Osteoblast (primary cell): ENCODE results near the gene NUP98. TPM values are rescaled to one million over a fixed set of nuclear protein-coding genes. Genes with fewer than 3 reads are reported as not detected.

Experiments
- DNase-seq: peaks from one replicate; pipeline ENCODE4 v3.0.0; 2011; ENCODE audit warnings: low spot score, mixed read lengths; ENCODE audit not compliant: insufficient read length; ENCODE audit errors: missing footprints
- H2AFZ ChIP-seq: 2 replicates; pipeline ENCODE4 v1.6.0; 2011; ENCODE audit warnings: mild to moderate bottlenecking, low read length
- H3K27ac ChIP-seq: 2 replicates; pipeline ENCODE4 v1.5.1; 2011; ENCODE audit warnings: mild to moderate bottlenecking, low read depth, low read length, moderate library complexity
- H3K27me3 ChIP-seq: 2 replicates; pipeline ENCODE4 v1.6.0; 2012; ENCODE audit warnings: mild to moderate bottlenecking, control low read depth, inconsistent platforms, low read length, moderate library complexity; ENCODE audit not compliant: insufficient read depth
- H3K36me3 ChIP-seq: 2 replicates; pipeline ENCODE4 v1.5.1; 2011; ENCODE audit warnings: mild to moderate bottlenecking, low read length, control low read depth, moderate library complexity; ENCODE audit not compliant: insufficient read depth
- H3K4me1 ChIP-seq: 2 replicates; pipeline ENCODE4 v1.5.1; 2011; ENCODE audit warnings: mild to moderate bottlenecking, low read length, control low read depth, moderate library complexity; ENCODE audit not compliant: insufficient read depth
- H3K4me2 ChIP-seq: 2 replicates; pipeline ENCODE4 v1.6.0; 2011; ENCODE audit warnings: mild to moderate bottlenecking, low read length; ENCODE audit not compliant: insufficient read depth
- H3K4me3 ChIP-seq: fragments of 200-600 bp; sonication (generic); 3 replicates; pipeline ENCODE4 v1.5.1; 2012; ENCODE audit warnings: mild to moderate bottlenecking, low read length, inconsistent platforms; ENCODE audit not compliant: insufficient read depth
- H3K79me2 ChIP-seq: 2 replicates; pipeline ENCODE4 v1.6.0; 2012; ENCODE audit warnings: mild to moderate bottlenecking, low read length, control low read depth, inconsistent platforms; ENCODE audit not compliant: insufficient read depth
- H3K9me3 ChIP-seq: 2 replicates; pipeline ENCODE4 v1.5.1; 2011; ENCODE audit warnings: low read depth, low read length, control low read depth
- H4K20me1 ChIP-seq: 2 replicates; pipeline ENCODE4 v1.6.0; 2012; ENCODE audit warnings: mild to moderate bottlenecking, low read length, control low read depth; ENCODE audit not compliant: insufficient read depth
- CTCF ChIP-seq: IDR thresholded peaks from 2 replicates; pipeline ENCODE4 v1.5.1; 2011; ENCODE audit warnings: mild to moderate bottlenecking, low read depth, low read length, moderate library complexity; ENCODE audit errors: extremely low read depth
- total RNA-seq: library from RNA; depleted of rRNA; stranded (reverse); fragments of >200 nt; gene quantifications from 2 replicates; pipeline ENCODE4 v1.2.3, GENCODE V29; 2012

Gene NUP98
- total RNA-seq, 1 donor = 114 TPM

GRCh38 chr11:3738723-3739122 is 58.6 kb downstream of the NUP98 start:
- no peak overlapping the region for H2AFZ ChIP-seq
- H3K79me2 ChIP-seq = peaks cover 11% of the 10 kb centered on the region
- peaks cover 10% of the 10 kb centered on the region for H3K4me1 ChIP-seq
- H3K4me3 ChIP-seq = no peak overlapping the region
- no peak for DNase-seq
- H4K20me1 ChIP-seq = no peaks in the 10 kb centered on the region
- H3K27ac ChIP-seq = peak overlapping the region; percentile 14
- H3K9me3 ChIP-seq = no peaks in the 10 kb centered on the region
- no peaks in the 10 kb centered on the region for H3K27me3 ChIP-seq
- no peak overlapping the region for H3K4me2 ChIP-seq
- TF ChIP-seq CTCF = no peak
- peaks cover 67% of the 10 kb centered on the region for H3K36me3 ChIP-seq

- no peak for TF ChIP-seq CTCF
- Histone ChIP-seq H3K79me2 (peaks cover 11% of the 10 kb centered on the region), H3K4me2 (no peak overlapping the region)
Observed at GRCh38 chr11:3738241-3738640, 59.1 kb downstream of the NUP98 start.

GRCh38 chr11:3737386-3737933 is 59.9 kb downstream of the NUP98 start:
- H4K20me1 ChIP-seq = no peaks in the 10 kb centered on the region
- H3K27ac ChIP-seq = no peak overlapping the region
- TF ChIP-seq CTCF = no peak
- H3K27me3 ChIP-seq = no peaks in the 10 kb centered on the region
- no peaks in the 10 kb centered on the region for H3K9me3 ChIP-seq
- no peak overlapping the region for H3K4me2 ChIP-seq
- H3K79me2 ChIP-seq = peaks cover 11% of the 10 kb centered on the region
- no peak overlapping the region for H2AFZ ChIP-seq
- H3K36me3 ChIP-seq = peaks cover 70% of the 10 kb centered on the region
- no peak overlapping the region for H3K4me3 ChIP-seq
- DNase-seq = no peak
- H3K4me1 ChIP-seq = peaks cover 10% of the 10 kb centered on the region

More at GRCh38 chr11:3738241-3738640, 59.1 kb downstream of the NUP98 start:
- H2AFZ ChIP-seq = no peak overlapping the region
- H3K27me3 ChIP-seq = no peaks in the 10 kb centered on the region
- peak; percentile 3 for DNase-seq
- H4K20me1 ChIP-seq = no peaks in the 10 kb centered on the region
- H3K36me3 ChIP-seq = peaks cover 69% of the 10 kb centered on the region
- no peak overlapping the region for H3K4me3 ChIP-seq
- peaks cover 10% of the 10 kb centered on the region for H3K4me1 ChIP-seq
- H3K9me3 ChIP-seq = no peaks in the 10 kb centered on the region
- peak overlapping the region; percentile 14 for H3K27ac ChIP-seq

GRCh38 chr11:3736816-3737215 is 60.5 kb downstream of the NUP98 start:
- H2AFZ ChIP-seq = no peak overlapping the region
- no peak overlapping the region for H3K4me3 ChIP-seq
- no peaks in the 10 kb centered on the region for H4K20me1 ChIP-seq
- no peaks in the 10 kb centered on the region for H3K9me3 ChIP-seq
- H3K27me3 ChIP-seq = no peaks in the 10 kb centered on the region
- H3K36me3 ChIP-seq = peaks cover 67% of the 10 kb centered on the region
- DNase-seq = peak; percentile 5
- H3K79me2 ChIP-seq = peaks cover 8% of the 10 kb centered on the region
- H3K27ac ChIP-seq = no peak overlapping the region
- H3K4me1 ChIP-seq = peaks cover 10% of the 10 kb centered on the region
- no peak overlapping the region for H3K4me2 ChIP-seq
- TF ChIP-seq CTCF = no peak
